MM.1S (cell line): ENCODE results near the gene GINS2.

Experiments used
- DNase-seq: peaks from one replicate; pipeline ENCODE4 v3.0.0-alpha.2; 2015
- H2AFZ ChIP-seq: fragments of 300-600 bp; sonication (generic); 2 replicates; pipeline ENCODE4 v1.6.0; 2016; ENCODE audit warnings: antibody characterized with exemption, low read length
- H3F3A ChIP-seq: fragments of 300-600 bp; sonication (generic); 2 replicates; pipeline ENCODE4 v1.6.1; 2016; ENCODE audit warnings: mild to moderate bottlenecking, antibody characterized with exemption, low read length, moderate library complexity, mixed read lengths; ENCODE audit not compliant: insufficient read depth
- H3K27ac ChIP-seq: fragments of 300-600 bp; sonication (generic); 2 replicates; pipeline ENCODE4 v1.5.1; 2016; ENCODE audit warnings: mild to moderate bottlenecking, low read length
- H3K27me3 ChIP-seq: fragments of 300-600 bp; sonication (generic); replicated peaks from 2 replicates; pipeline ENCODE4 v1.6.0; 2016; ENCODE audit warnings: low read length; ENCODE audit not compliant: insufficient read depth
- H3K36me3 ChIP-seq: fragments of 300-600 bp; sonication (generic); replicated peaks from 2 replicates; pipeline ENCODE4 v1.6.1; 2016; ENCODE audit warnings: mild to moderate bottlenecking, low read length, mixed read lengths; ENCODE audit not compliant: insufficient read depth
- H3K4me1 ChIP-seq: fragments of 300-600 bp; sonication (generic); 2 replicates; pipeline ENCODE4 v1.6.1; 2016; ENCODE audit warnings: low read length, mixed read lengths
- H3K4me2 ChIP-seq: fragments of 300-600 bp; sonication (generic); 2 replicates; pipeline ENCODE4 v1.6.0; 2016; ENCODE audit warnings: low read depth, low read length
- H3K4me3 ChIP-seq: fragments of 300-600 bp; sonication (generic); 2 replicates; pipeline ENCODE4 v1.5.1; 2016; ENCODE audit warnings: low read length, mixed read lengths
- H3K79me2 ChIP-seq: fragments of 300-600 bp; sonication (generic); 2 replicates; pipeline ENCODE4 v1.6.1; 2016; ENCODE audit warnings: mixed run types, low read length, mixed read lengths
- H3K9ac ChIP-seq: fragments of 300-600 bp; sonication (generic); 2 replicates; pipeline ENCODE4 v1.6.1; 2016; ENCODE audit warnings: low read length, mixed read lengths
- H3K9me2 ChIP-seq: fragments of 300-600 bp; sonication (generic); replicated peaks from 2 replicates; pipeline ENCODE4 v1.6.1; 2016; ENCODE audit warnings: mild to moderate bottlenecking, low read length, mixed read lengths; ENCODE audit not compliant: insufficient read depth
- H3K9me3 ChIP-seq: fragments of 300-600 bp; sonication (generic); replicated peaks from 2 replicates; pipeline ENCODE4 v1.6.1; 2016; ENCODE audit warnings: mild to moderate bottlenecking, low read length, mixed read lengths; ENCODE audit not compliant: insufficient read depth
- H4K20me1 ChIP-seq: fragments of 300-600 bp; sonication (generic); 2 replicates; pipeline ENCODE4 v1.6.1; 2016; ENCODE audit warnings: mild to moderate bottlenecking, low read length, moderate library complexity, mixed read lengths; ENCODE audit not compliant: insufficient read depth
- EZH2 ChIP-seq: fragments of 300-600 bp; sonication (generic); optimal IDR thresholded peaks from 2 replicates; pipeline ENCODE3; 2017; ENCODE audit warnings: low read depth, mild to moderate bottlenecking, antibody characterized with exemption, low read length, mixed read lengths

GINS2 gene

DNA sequence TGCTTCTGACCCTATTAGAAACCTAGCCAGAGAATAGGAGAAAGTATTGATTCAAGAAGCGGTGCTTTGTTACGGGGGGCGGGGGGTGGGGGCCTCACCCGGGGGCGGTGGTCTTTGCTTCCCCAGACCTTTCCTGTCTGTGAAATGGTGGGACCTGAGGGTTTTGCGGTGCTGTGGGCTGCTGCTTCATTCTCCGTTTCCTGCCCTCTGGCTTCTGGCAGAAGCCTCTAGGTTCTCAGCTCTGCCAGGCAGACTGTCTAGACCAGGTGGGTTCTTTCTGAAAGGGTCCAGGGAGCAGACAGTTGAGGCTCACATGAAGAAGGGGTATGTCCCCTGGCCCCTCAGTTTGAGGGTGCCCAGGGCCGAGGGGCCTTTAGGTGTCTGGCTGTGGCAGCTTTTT is 61.7 kb downstream of the GINS2 start:
- no peak for TF ChIP-seq EZH2
- Histone ChIP-seq H4K20me1 (no peaks in the 10 kb centered on the region), H3K79me2 (peaks cover 60% of the 10 kb centered on the region), H3K36me3 (no peaks in the 10 kb centered on the region), H3K4me3 (no peak overlapping the region), H3K9ac (no peak overlapping the region), H3K27ac (no peak overlapping the region), H2AFZ (no peak overlapping the region), H3K27me3 (no peaks in the 10 kb centered on the region), H3K9me3 (no peaks in the 10 kb centered on the region), H3K4me1 (no peaks in the 10 kb centered on the region), H3K9me2 (no peaks in the 10 kb centered on the region), H3F3A (no peaks in the 10 kb centered on the region), H3K4me2 (no peak overlapping the region)
- DNase-seq: no peak
